Skeletal muscle satellite cell (primary cell): ENCODE results near the gene TFF2.

Experiments used
- H3K27me3 ChIP-seq: 2 replicates; pipeline ENCODE4 v1.7.0; 2013; ENCODE audit warnings: low read length; ENCODE audit not compliant: control insufficient read depth, insufficient read depth
- H3K36me3 ChIP-seq: 2 replicates; pipeline ENCODE4 v1.7.0; 2013; ENCODE audit warnings: mild to moderate bottlenecking, control low read depth, low read length; ENCODE audit not compliant: insufficient read depth
- H3K4me1 ChIP-seq: 2 replicates; pipeline ENCODE4 v1.7.0; 2013; ENCODE audit warnings: low read length; ENCODE audit not compliant: control insufficient read depth, insufficient read depth
- H3K4me2 ChIP-seq: 2 replicates; pipeline ENCODE4 v1.7.0; 2013; ENCODE audit warnings: mild to moderate bottlenecking, low read length
- H3K4me3 ChIP-seq: 2 replicates; pipeline ENCODE4 v1.7.0; 2013; ENCODE audit warnings: low read length
- H3K9ac ChIP-seq: 2 replicates; pipeline ENCODE4 v1.7.0; 2013; ENCODE audit warnings: mild to moderate bottlenecking, low read depth, low read length, moderate library complexity
- H3K9me3 ChIP-seq: replicated peaks from 2 replicates; pipeline ENCODE4 v1.7.0; 2013; ENCODE audit warnings: mild to moderate bottlenecking, control low read depth, low read length

TFF2 gene

GRCh38 chr21:42349420-42350317 is 1.1 kb downstream of the TFF2 start:
- Histone ChIP-seq H3K9me3 (no peaks in the 10 kb centered on the region), H3K4me3 (no peak overlapping the region), H3K4me2 (no peak overlapping the region), H3K4me1 (no peaks in the 10 kb centered on the region), H3K27me3 (no peaks in the 10 kb centered on the region), H3K9ac (no peak overlapping the region), H3K36me3 (no peaks in the 10 kb centered on the region)

DNA sequence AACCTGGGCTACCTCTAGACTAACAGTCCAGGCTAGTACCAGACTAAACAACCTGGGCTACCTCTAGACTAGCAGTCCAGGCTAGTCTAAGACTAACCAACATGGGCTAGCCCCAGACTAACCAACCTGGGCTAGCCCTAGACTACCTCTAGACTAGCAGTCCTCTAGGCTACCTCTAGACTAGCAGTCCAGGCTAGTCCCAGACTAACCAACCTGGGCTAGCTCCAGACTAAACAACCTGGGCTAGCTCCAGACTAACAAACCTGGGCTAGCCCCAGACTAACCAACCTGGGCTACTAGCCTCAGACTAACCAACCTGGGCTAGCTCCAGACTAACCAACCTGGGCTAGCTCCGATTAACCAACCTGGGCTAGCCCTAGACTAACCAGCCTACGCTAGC is 2.0 kb downstream of the TFF2 start:
- Histone ChIP-seq H3K4me1 (no peaks in the 10 kb centered on the region), H3K27me3 (no peaks in the 10 kb centered on the region), H3K9ac (no peak overlapping the region), H3K36me3 (no peaks in the 10 kb centered on the region), H3K4me2 (no peak overlapping the region), H3K4me3 (no peak overlapping the region), H3K9me3 (no peaks in the 10 kb centered on the region)

- H3K4me3 ChIP-seq = no peak overlapping the region
- H3K9me3 ChIP-seq = no peaks in the 10 kb centered on the region
- H3K4me2 ChIP-seq = no peak overlapping the region
- no peaks in the 10 kb centered on the region for H3K36me3 ChIP-seq
- H3K4me1 ChIP-seq = no peaks in the 10 kb centered on the region
- H3K27me3 ChIP-seq = no peaks in the 10 kb centered on the region
- no peak overlapping the region for H3K9ac ChIP-seq
Measured at GRCh38 chr21:42347601-42348327, 3.0 kb downstream of the TFF2 start.

DNA sequence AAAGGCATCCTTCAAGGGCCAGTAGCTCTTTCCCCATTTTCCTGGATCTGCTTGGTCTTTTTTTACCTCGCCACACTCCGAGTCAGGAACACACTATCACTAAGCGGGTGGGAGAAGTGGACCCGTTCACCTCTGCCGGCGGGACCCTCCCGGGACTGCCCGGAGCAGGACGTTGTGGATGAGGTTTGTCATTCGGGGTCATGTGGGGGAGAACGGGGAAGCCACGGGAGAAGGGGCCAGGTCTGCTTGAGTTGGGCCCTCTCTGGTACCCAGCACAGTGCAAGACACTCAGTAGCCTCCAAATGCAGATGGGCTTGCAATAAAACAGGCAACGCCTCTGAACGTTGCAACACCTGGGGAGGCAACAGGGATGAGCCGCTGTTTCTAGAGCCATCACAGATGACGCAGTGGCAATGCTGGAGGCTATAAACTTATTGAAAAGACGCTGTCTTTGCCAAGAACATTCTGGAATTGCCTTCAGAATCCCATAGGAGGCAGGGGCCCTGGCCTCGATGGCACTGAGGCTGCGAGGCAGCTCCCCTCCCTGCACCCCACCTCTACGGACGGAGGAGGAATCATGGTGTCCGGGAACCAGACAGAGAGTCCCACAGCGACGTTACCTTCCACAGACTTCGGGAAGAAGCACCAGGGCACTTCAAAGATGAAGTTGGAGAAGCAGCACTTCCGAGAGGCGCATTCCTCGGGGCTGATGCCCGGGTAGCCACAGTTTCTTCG is 3.8 kb downstream of the TFF2 start:
- Histone ChIP-seq H3K4me1 (no peaks in the 10 kb centered on the region), H3K4me2 (no peak overlapping the region), H3K9me3 (no peaks in the 10 kb centered on the region), H3K9ac (no peak overlapping the region), H3K36me3 (no peaks in the 10 kb centered on the region), H3K4me3 (no peak overlapping the region), H3K27me3 (no peaks in the 10 kb centered on the region)

DNA sequence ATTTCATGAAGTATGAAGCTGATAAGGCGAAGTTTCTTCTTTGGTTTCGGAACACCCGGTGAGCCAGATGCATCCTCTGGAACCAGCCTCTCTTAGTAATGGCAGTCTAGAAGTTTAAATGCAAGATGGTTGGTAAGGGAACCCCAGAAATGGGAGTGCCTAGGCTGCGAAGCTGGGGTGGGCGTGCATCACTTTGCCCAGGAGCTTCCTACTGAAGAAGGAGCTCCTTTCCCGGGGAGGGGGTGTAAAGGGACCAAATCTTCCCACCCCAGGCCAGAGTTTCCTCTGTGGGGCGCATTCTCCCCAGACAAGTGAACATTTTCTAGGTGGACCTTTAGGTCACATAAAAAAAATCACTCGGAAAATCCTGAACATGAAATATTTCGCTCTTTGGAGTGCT is 4.4 kb downstream of the TFF2 start:
- Histone ChIP-seq H3K36me3 (no peaks in the 10 kb centered on the region), H3K9ac (no peak overlapping the region), H3K4me3 (no peak overlapping the region), H3K27me3 (no peaks in the 10 kb centered on the region), H3K4me2 (no peak overlapping the region), H3K4me1 (no peaks in the 10 kb centered on the region), H3K9me3 (no peaks in the 10 kb centered on the region)

DNA sequence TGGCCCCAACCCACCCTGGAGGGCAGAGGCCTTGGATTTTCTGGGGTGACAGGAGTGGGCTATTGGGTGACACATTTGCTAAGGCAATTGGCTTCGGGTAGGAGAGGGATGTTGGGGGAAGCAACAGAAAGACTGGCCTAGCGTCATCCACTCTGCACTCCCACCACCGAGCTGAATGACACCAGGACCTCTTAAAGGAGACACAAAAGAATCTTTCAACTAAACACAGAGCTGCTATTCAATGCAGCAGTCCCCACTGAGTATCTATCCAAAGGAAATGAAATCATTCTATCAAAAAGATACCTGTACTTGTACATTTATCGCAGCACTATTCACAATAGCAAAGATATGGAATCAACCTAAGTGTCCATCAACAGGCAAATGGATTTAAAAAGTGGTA is 6.2 kb downstream of the TFF2 start:
- Histone ChIP-seq H3K9ac (no peak overlapping the region), H3K9me3 (no peaks in the 10 kb centered on the region), H3K36me3 (no peaks in the 10 kb centered on the region), H3K4me1 (no peaks in the 10 kb centered on the region), H3K27me3 (no peaks in the 10 kb centered on the region), H3K4me3 (no peak overlapping the region), H3K4me2 (no peak overlapping the region)

GRCh38 chr21:42343963-42344510 is 6.8 kb downstream of the TFF2 start:
- Histone ChIP-seq H3K4me2 (no peak overlapping the region), H3K4me3 (no peak overlapping the region), H3K36me3 (no peaks in the 10 kb centered on the region), H3K27me3 (no peaks in the 10 kb centered on the region), H3K4me1 (no peaks in the 10 kb centered on the region), H3K9me3 (no peaks in the 10 kb centered on the region), H3K9ac (no peak overlapping the region)

- no peak overlapping the region for H3K4me3 ChIP-seq
- no peak overlapping the region for H3K9ac ChIP-seq
Measured at GRCh38 chr21:42343556-42343955, 7.2 kb downstream of the TFF2 start.

DNA sequence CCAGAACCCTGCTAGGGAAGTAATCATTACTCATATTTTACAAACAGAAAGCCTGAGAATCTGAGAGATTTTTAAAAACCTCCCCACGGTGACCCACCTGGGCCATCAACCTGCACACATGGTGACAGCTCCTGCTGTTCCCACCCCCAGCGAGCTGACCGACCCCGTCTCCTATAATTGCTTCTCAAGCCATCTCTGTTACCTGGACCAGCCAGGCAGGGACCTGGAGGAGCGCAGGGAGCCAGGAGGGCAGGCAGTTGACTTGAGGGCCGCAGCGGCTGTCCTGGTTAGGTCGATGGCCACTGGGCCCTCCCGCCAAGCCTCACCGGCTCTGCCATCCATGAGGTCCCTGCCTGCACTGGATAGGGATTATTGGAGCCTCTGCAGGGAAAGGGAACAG is 7.7 kb downstream of the TFF2 start:
- Histone ChIP-seq H3K4me2 (no peak overlapping the region), H3K36me3 (no peaks in the 10 kb centered on the region), H3K4me1 (no peaks in the 10 kb centered on the region), H3K4me3 (no peak overlapping the region), H3K27me3 (no peaks in the 10 kb centered on the region), H3K9ac (no peak overlapping the region), H3K9me3 (no peaks in the 10 kb centered on the region)

More at GRCh38 chr21:42343556-42343955, 7.2 kb downstream of the TFF2 start:
- H3K36me3 ChIP-seq = no peaks in the 10 kb centered on the region
- H3K4me2 ChIP-seq = no peak overlapping the region
- no peaks in the 10 kb centered on the region for H3K4me1 ChIP-seq
- H3K9me3 ChIP-seq = no peaks in the 10 kb centered on the region
- H3K27me3 ChIP-seq = no peaks in the 10 kb centered on the region

- no peak overlapping the region for H3K4me3 ChIP-seq
- H3K9me3 ChIP-seq = no peaks in the 10 kb centered on the region
- no peaks in the 10 kb centered on the region for H3K4me1 ChIP-seq
- no peaks in the 10 kb centered on the region for H3K27me3 ChIP-seq
- H3K4me2 ChIP-seq = no peak overlapping the region
- no peak overlapping the region for H3K9ac ChIP-seq
- H3K36me3 ChIP-seq = no peaks in the 10 kb centered on the region
Measured at GRCh38 chr21:42341776-42342542, 8.8 kb downstream of the TFF2 start.
